ENCODE measurements around the gene GEN1.

DNA sequence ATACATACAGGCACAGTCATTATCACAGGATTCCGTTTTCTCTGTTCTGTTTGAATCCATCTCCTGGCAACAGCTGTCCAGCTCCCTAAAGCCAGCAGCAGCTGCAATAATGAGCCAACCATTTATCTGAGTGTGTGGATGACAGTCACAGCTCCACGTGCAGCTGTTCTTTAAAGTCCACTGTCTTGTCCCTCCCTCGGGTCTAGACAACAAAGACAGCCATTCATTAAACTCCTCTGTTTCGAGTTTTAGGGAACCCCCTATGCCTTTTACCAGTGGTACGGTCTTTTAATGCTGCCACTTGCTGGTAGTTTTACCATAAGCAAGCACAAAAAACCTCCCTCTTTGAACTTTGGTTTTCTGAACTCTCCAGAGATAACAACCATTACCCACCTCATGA, 46.3 kb downstream of the GEN1 start:
- TF ChIP-seq TCF7 (CRISPR knock-in tag; IDR thresholded peaks at IDR 0.05; ENCODE audit: low read depth) (no peak), FOXK1 (CRISPR knock-in tag; IDR thresholded peaks at IDR 0.05) (no peak), CREB1 (CRISPR knock-in tag; IDR thresholded peaks at IDR 0.05) (no peak), ATF2 (CRISPR knock-in tag; IDR thresholded peaks at IDR 0.05; ENCODE audit: borderline replicate concordance, low read depth) (no peak), ZNF263 (CRISPR knock-in tag; IDR thresholded peaks at IDR 0.05; ENCODE audit: low read depth) (no peak), ZNF281 (CRISPR knock-in tag; IDR thresholded peaks at IDR 0.05) (no peak)
- TF ChIP-seq, protein P1, sequence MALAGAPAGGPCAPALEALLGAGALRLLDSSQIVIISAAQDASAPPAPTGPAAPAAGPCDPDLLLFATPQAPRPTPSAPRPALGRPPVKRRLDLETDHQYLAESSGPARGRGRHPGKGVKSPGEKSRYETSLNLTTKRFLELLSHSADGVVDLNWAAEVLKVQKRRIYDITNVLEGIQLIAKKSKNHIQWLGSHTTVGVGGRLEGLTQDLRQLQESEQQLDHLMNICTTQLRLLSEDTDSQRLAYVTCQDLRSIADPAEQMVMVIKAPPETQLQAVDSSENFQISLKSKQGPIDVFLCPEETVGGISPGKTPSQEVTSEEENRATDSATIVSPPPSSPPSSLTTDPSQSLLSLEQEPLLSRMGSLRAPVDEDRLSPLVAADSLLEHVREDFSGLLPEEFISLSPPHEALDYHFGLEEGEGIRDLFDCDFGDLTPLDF (CRISPR knock-in tag; IDR thresholded peaks at IDR 0.05): no peak
- TF ChIP-seq, protein P2, sequence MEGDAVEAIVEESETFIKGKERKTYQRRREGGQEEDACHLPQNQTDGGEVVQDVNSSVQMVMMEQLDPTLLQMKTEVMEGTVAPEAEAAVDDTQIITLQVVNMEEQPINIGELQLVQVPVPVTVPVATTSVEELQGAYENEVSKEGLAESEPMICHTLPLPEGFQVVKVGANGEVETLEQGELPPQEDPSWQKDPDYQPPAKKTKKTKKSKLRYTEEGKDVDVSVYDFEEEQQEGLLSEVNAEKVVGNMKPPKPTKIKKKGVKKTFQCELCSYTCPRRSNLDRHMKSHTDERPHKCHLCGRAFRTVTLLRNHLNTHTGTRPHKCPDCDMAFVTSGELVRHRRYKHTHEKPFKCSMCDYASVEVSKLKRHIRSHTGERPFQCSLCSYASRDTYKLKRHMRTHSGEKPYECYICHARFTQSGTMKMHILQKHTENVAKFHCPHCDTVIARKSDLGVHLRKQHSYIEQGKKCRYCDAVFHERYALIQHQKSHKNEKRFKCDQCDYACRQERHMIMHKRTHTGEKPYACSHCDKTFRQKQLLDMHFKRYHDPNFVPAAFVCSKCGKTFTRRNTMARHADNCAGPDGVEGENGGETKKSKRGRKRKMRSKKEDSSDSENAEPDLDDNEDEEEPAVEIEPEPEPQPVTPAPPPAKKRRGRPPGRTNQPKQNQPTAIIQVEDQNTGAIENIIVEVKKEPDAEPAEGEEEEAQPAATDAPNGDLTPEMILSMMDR (IDR thresholded peaks at IDR 0.05): no peak
- TF ChIP-seq, protein P3, sequence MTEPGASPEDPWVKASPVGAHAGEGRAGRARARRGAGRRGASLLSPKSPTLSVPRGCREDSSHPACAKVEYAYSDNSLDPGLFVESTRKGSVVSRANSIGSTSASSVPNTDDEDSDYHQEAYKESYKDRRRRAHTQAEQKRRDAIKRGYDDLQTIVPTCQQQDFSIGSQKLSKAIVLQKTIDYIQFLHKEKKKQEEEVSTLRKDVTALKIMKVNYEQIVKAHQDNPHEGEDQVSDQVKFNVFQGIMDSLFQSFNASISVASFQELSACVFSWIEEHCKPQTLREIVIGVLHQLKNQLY (CRISPR knock-in tag; IDR thresholded peaks at IDR 0.05): no peak

Data from WTC11 (cell line).